ENCODE results near the gene GJA9. TPM values are rescaled to one million over a fixed set of nuclear protein-coding genes. Genes with fewer than 3 reads are reported as not detected.

GJA9 gene
- total and polyA plus RNA-seq, 2 of the 8 experiments (the other 6 are each of a cell fraction or from before 2014, with no cell fraction given) = not detected

DNA sequence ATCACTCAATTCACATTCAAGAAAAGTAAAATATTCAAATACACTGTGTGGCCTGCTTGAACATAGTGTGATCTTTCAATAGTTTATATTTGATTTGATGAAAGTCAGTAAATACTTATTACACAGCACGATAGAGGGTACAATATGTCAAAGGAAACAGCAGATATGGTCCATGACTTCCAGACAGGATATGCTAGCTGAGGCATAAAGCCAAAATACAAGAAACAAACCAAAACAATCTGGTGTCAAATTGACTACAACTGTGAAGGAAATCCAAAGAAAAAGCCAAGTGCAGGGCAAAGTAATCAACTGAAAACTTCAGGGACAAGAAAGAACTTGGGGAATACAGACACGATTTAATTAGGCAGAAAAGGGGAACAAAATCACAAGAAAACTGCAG, 41.1 kb downstream of the GJA9 start:
- Histone ChIP-seq H2BK12ac (ENCODE audit: low read depth, low read length) (no peak overlapping the region), H3K23me2 (ENCODE audit: low read depth, low read length) (no peaks in the 10 kb centered on the region), H3K4ac (replicated peaks; ENCODE audit: insufficient read length, low read depth, low read length) (no peak overlapping the region), H3K79me1 (ENCODE audit: low read depth, low read length) (no peaks in the 10 kb centered on the region), H3K9ac (replicated peaks in 1 of 4; ENCODE audit: extremely low read depth in 1 of 4, low read depth in 3 of 4, low read length in 3 of 4) (no peak overlapping the region), H4K91ac (replicated peaks; ENCODE audit: insufficient read length, low read length) (no peak overlapping the region), H2BK5ac (ENCODE audit: low read depth, low read length) (no peak overlapping the region), H3K14ac (ENCODE audit: insufficient read length) (no peak overlapping the region), H4K8ac (ENCODE audit: extremely low read depth, insufficient read depth, low read length) (no peak overlapping the region), H2BK120ac (replicated peaks; ENCODE audit: low read depth, low read length) (no peak overlapping the region), H2AK5ac (ENCODE audit: low read depth, low read length) (no peak overlapping the region), H4K5ac (ENCODE audit: insufficient read length, low read depth, low read length) (no peak overlapping the region), H3K9me3 (ENCODE audit: insufficient read depth in 2 of 2, low read depth in 1 of 2, low read length in 1 of 2) (no peaks in the 10 kb centered on the region), H4K20me1 (replicated peaks in 1 of 2; ENCODE audit: control insufficient read depth in 1 of 2, insufficient read depth in 2 of 2, low read length in 2 of 2) (no peaks in the 10 kb centered on the region), H3K18ac (ENCODE audit: extremely low read depth, low read length) (no peak overlapping the region), H3K23ac (ENCODE audit: insufficient read length) (no peak overlapping the region), H3K27ac (ENCODE audit: low read depth, low read length) (no peak overlapping the region), H3K4me3 (ENCODE audit: extremely low read depth in 1 of 4, insufficient read depth in 2 of 4, low read depth in 3 of 4, low read length in 4 of 4) (no peak overlapping the region), H3K36me3 (ENCODE audit: control insufficient read depth in 2 of 4, insufficient read depth in 4 of 4, low read length in 3 of 4) (peaks cover 0 to 30% (median 12%) of the 10 kb centered on the region in 4 experiments; a peak in 4 of 8 replicates), H2BK15ac (ENCODE audit: low read length) (no peak overlapping the region), H2AFZ (ENCODE audit: low read length) (no peak overlapping the region), H3K79me2 (ENCODE audit: control insufficient read depth in 1 of 2, insufficient read depth in 2 of 2, low read length in 2 of 2) (no peaks in the 10 kb centered on the region), H2BK20ac (ENCODE audit: low read length) (no peak overlapping the region), H3K27me3 (replicated peaks in 1 of 4; ENCODE audit: control insufficient read depth in 3 of 4, extremely low read depth in 1 of 4, insufficient read depth in 3 of 4, low read length in 3 of 4) (no peaks in the 10 kb centered on the region), H3K4me2 (ENCODE audit: insufficient read depth in 1 of 2, low read depth in 2 of 2, low read length in 2 of 2) (no peak overlapping the region), H3K56ac (replicated peaks; ENCODE audit: insufficient read length, low read depth, low read length) (no peak overlapping the region), H3K4me1 (replicated peaks in 1 of 4; ENCODE audit: control insufficient read depth in 3 of 4, insufficient read depth in 4 of 4, low read length in 3 of 4) (peaks cover 0 to 2% (median 0%) of the 10 kb centered on the region in 4 experiments; a peak in 2 of 7 replicates)
- POLR2A ChIA-PET (ENCODE audit: partially characterized antibody) = no interaction called here
- no peak for FAIRE-seq
- DNase-seq (ENCODE audit: low read depth in 1 of 2, low spot score in 2 of 2) = no peak
- 90% methylated on average over 2 of the region's 2 CpGs; no CpG with 5 or more reads in 1 of the 2 experiments for WGBS, 2 experiments (ENCODE audit: extremely low coverage in 1 of 2, insufficient coverage in 1 of 2, insufficient read length in 1 of 2, insufficient replicate concordance in 2 of 2, low coverage in 1 of 2, low lambda C conversion rate in 2 of 2, missing lambda C conversion rate in 1 of 2)
- CTCF ChIA-PET (ENCODE audit: partially characterized antibody) = interaction anchor here (0.7 kb wide), 1 partner anchor 350 kb away, joined by 3 read pairs; no protein-coding TSS in a partner anchor
- no peak for TF ChIP-seq SP4 (IDR thresholded peaks at IDR 0.05; ENCODE audit: low read length)
- TF ChIP-seq RFX5 (IDR thresholded peaks at IDR 0.05; ENCODE audit: borderline replicate concordance, low read depth, low read length) = no peak
- no peak for TF ChIP-seq RNF2 (IDR thresholded peaks at IDR 0.05; ENCODE audit: borderline replicate concordance, low read depth, low read length, missing control alignments, poor library complexity, severe bottlenecking)
- TF ChIP-seq, protein P1, sequence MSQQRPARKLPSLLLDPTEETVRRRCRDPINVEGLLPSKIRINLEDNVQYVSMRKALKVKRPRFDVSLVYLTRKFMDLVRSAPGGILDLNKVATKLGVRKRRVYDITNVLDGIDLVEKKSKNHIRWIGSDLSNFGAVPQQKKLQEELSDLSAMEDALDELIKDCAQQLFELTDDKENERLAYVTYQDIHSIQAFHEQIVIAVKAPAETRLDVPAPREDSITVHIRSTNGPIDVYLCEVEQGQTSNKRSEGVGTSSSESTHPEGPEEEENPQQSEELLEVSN (IDR thresholded peaks at IDR 0.05) = no peak
- no peak for TF ChIP-seq ASH2L (IDR thresholded peaks at IDR 0.05; ENCODE audit: low read length)
